H9 (cell line): ENCODE measurements around the gene ARFGEF2. TPM values are rescaled to one million over a fixed set of nuclear protein-coding genes. Genes with fewer than 3 reads are reported as not detected.

ENCODE experiments used
- DNase-seq: peaks from one replicate; pipeline ENCODE4 v3.0.0-alpha.2; 2017
- H2AFZ ChIP-seq: one replicate; pipeline ENCODE4 v1.6.1; 2013; ENCODE audit warnings: mild to moderate bottlenecking, low read length, control low read depth, moderate library complexity
- H2AK5ac ChIP-seq: 2 replicates; pipeline ENCODE4 v1.6.1; 2013; ENCODE audit warnings: low read length, control low read depth, mixed read lengths; ENCODE audit not compliant: insufficient read length
- H2BK120ac ChIP-seq: one replicate; pipeline ENCODE4 v1.6.1; 2013; ENCODE audit warnings: low read depth, mild to moderate bottlenecking, low read length, control low read depth, inconsistent platforms; ENCODE audit not compliant: poor library complexity, severe bottlenecking
- H2BK12ac ChIP-seq: 2 replicates; pipeline ENCODE4 v1.6.1; 2013; ENCODE audit warnings: low read length, control low read depth, mixed read lengths, low read depth; ENCODE audit not compliant: insufficient read length
- H2BK15ac ChIP-seq: 2 replicates; pipeline ENCODE4 v1.6.1; 2013; ENCODE audit warnings: low read depth, low read length, control low read depth
- H2BK20ac ChIP-seq: one replicate; pipeline ENCODE4 v1.6.1; 2013; ENCODE audit warnings: low read depth, mild to moderate bottlenecking, low read length, control low read depth, inconsistent platforms; ENCODE audit not compliant: poor library complexity, severe bottlenecking
- H2BK5ac ChIP-seq: 2 replicates; pipeline ENCODE4 v1.6.1; 2013; ENCODE audit warnings: low read length, control low read depth, mixed read lengths; ENCODE audit not compliant: insufficient read length
- H3K14ac ChIP-seq: 2 replicates; pipeline ENCODE4 v1.6.1; 2013; ENCODE audit warnings: low read length, control low read depth; ENCODE audit not compliant: insufficient read depth
- H3K18ac ChIP-seq: 2 replicates; pipeline ENCODE4 v1.6.1; 2013; ENCODE audit warnings: low read depth, mild to moderate bottlenecking, mixed read lengths, low read length, control low read depth; ENCODE audit not compliant: insufficient read length
- H3K23ac ChIP-seq: 2 replicates; pipeline ENCODE4 v1.6.1; 2013; ENCODE audit warnings: low read length, control low read depth, mixed read lengths, low read depth; ENCODE audit not compliant: insufficient read length
- H3K23me2 ChIP-seq: 2 replicates; pipeline ENCODE4 v1.6.1; 2013; ENCODE audit warnings: low read depth, mild to moderate bottlenecking, mixed read lengths, low read length, control low read depth; ENCODE audit not compliant: insufficient read length, poor library complexity, severe bottlenecking
- H3K27ac ChIP-seq: 2 replicates; pipeline ENCODE4 v1.5.1; 2013; ENCODE audit warnings: low read length, control low read depth, mixed read lengths, low read depth; ENCODE audit not compliant: insufficient read length
- H3K27me3 ChIP-seq: 2 replicates; pipeline ENCODE4 v1.6.1; 2013; ENCODE audit warnings: low read length, control low read depth, inconsistent platforms; ENCODE audit not compliant: insufficient read depth
- H3K4ac ChIP-seq: 2 replicates; pipeline ENCODE4 v1.6.1; 2013; ENCODE audit warnings: low read depth, mild to moderate bottlenecking, control low read depth, inconsistent platforms, low read length, moderate library complexity
- H3K4me1 ChIP-seq: 2 replicates; pipeline ENCODE4 v1.6.1; 2013; ENCODE audit warnings: low read length, control low read depth, inconsistent platforms; ENCODE audit not compliant: insufficient read depth
- H3K4me2 ChIP-seq: 2 replicates; pipeline ENCODE4 v1.6.1; 2013; ENCODE audit warnings: low read length, control low read depth, mixed read lengths; ENCODE audit not compliant: insufficient read length, insufficient read depth
- H3K56ac ChIP-seq: 2 replicates; pipeline ENCODE4 v1.6.1; 2013; ENCODE audit warnings: low read depth, mild to moderate bottlenecking, mixed read lengths, low read length, control low read depth; ENCODE audit not compliant: insufficient read length
- H3K79me1 ChIP-seq: 2 replicates; pipeline ENCODE4 v1.6.1; 2013; ENCODE audit warnings: low read depth, mild to moderate bottlenecking, moderate library complexity, low read length, control low read depth, inconsistent platforms; ENCODE audit not compliant: insufficient read depth, poor library complexity, severe bottlenecking
- H3K79me2 ChIP-seq: 2 replicates; pipeline ENCODE4 v1.6.1; 2013; ENCODE audit warnings: low read length, control low read depth, inconsistent platforms; ENCODE audit not compliant: insufficient read depth
- H3K9ac ChIP-seq: 2 replicates; pipeline ENCODE4 v1.6.1; 2013; ENCODE audit warnings: low read length, control low read depth, mixed read lengths; ENCODE audit not compliant: insufficient read length; ENCODE audit errors: extremely low read depth
- H3K9me3 ChIP-seq: one replicate; pipeline ENCODE4 v1.6.1; 2013; ENCODE audit warnings: low read depth, low read length, inconsistent platforms; ENCODE audit not compliant: control insufficient read depth
- H3T11ph ChIP-seq: one replicate; pipeline ENCODE4 v1.6.1; 2013; ENCODE audit warnings: mild to moderate bottlenecking, low read length, control low read depth, inconsistent platforms
- H4K20me1 ChIP-seq: one replicate; pipeline ENCODE4 v1.6.1; 2013; ENCODE audit not compliant: control insufficient read depth, insufficient read length, insufficient read depth
- H4K5ac ChIP-seq: 2 replicates; pipeline ENCODE4 v1.6.1; 2013; ENCODE audit warnings: low read depth, mild to moderate bottlenecking, mixed read lengths, low read length, control low read depth; ENCODE audit not compliant: insufficient read length
- H4K8ac ChIP-seq: replicated peaks from 2 replicates; pipeline ENCODE4 v1.6.1; 2013; ENCODE audit warnings: low read length, control low read depth, mixed read lengths, low read depth; ENCODE audit not compliant: insufficient read length
- H4K91ac ChIP-seq: 2 replicates; pipeline ENCODE4 v1.6.1; 2013; ENCODE audit warnings: low read depth, mild to moderate bottlenecking, moderate library complexity, mixed read lengths, low read length, control low read depth; ENCODE audit not compliant: insufficient read length
- H3K27ac Mint-ChIP-seq, 3 experiments: 2 replicates in 2 of 3; 3 replicates in 1 of 3; pipeline ENCODE4 v1.8.0; 2020 to 2021; ENCODE audit warnings: mixed read lengths in 3 of 3, mild to moderate bottlenecking in 1 of 3, moderate library complexity in 1 of 3
- H3K27me3 Mint-ChIP-seq: 2 replicates; pipeline ENCODE4 v1.8.0; 2021; ENCODE audit warnings: low read depth, mild to moderate bottlenecking, moderate library complexity, mixed read lengths
- H3K36me3 Mint-ChIP-seq, 3 experiments: 2 replicates in 2 of 3; 3 replicates in 1 of 3; pipeline ENCODE4 v1.8.0; 2020 to 2021; ENCODE audit warnings: low read depth in 3 of 3, mixed read lengths in 3 of 3; ENCODE audit not compliant: insufficient read depth in 1 of 3
- H3K4me1 Mint-ChIP-seq, 2 experiments: 2 replicates each; pipeline ENCODE4 v1.8.0; 2020; ENCODE audit warnings: mixed read lengths in 2 of 2
- H3K4me3 Mint-ChIP-seq, 2 experiments: 2 replicates in 1 of 2; 3 replicates in 1 of 2; pipeline ENCODE4 v1.8.0; 2020 to 2021; ENCODE audit warnings: mild to moderate bottlenecking in 2 of 2, mixed read lengths in 2 of 2, moderate library complexity in 1 of 2
- H3K9me3 Mint-ChIP-seq, 2 experiments: 2 replicates in 1 of 2; 3 replicates in 1 of 2; pipeline ENCODE4 v1.8.0; 2020; ENCODE audit warnings: mild to moderate bottlenecking in 2 of 2, mixed read lengths in 2 of 2, moderate library complexity in 1 of 2
- CTCF ChIP-seq: fragments of 200-600 bp; sonication (generic); conservative IDR thresholded peaks from 3 replicates; pipeline ENCODE4 v1.8.0; 2021; ENCODE audit warnings: antibody characterized with exemption, mild to moderate bottlenecking
- WGBS: extraction: QIAGEN DNeasy Blood & Tissue Kit; methylation state at CpG from one replicate; pipeline ENCODE4 v1.1.7; 2013; ENCODE audit warnings: missing lambda C conversion rate, low lambda C conversion rate, mixed read lengths; ENCODE audit not compliant: insufficient read length; ENCODE audit errors: extremely low coverage; 5-methylcytosine and 5-hydroxymethylcytosine counted together
- total RNA-seq: library from RNA; stranded (reverse); gene quantifications from 2 replicates; pipeline ENCODE4 v1.2.1, GENCODE V29; 2021

Gene ARFGEF2
- total RNA-seq, 1 experiment from 2014 or later: 16.6 TPM

DNA sequence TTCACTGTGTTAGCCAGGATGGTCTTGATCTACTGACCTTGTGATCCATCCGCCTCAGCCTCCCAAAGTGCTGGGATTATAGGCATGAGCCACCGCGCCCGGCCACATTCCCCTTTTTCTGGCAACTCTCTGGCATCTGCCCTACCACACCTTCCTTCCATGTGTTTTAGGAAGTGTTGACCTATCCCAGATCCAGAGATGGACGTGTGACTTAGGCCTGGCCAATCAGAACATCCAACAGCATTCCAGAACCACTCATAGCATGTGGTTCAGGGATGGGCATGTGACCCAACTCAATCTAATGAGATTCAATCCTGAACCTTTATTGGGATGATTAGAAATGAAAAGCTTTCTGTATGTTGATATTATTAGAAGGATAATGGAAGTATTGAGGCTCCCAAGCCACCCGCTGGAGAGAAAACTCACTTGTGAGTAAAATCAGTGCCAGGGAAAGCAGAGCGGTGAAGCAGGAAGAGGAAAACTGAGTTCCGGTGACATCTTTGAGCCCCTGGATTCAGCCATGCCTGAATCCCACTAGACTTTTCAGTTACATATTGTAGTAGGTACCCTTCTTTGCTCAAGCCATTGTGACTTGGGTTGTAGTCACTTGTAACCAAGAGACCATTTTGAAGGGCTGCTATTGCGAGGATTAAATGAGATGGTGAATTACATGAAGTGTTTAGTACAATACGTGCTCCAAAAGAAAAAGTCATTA is 42.8 kb upstream of the ARFGEF2 start:
- Histone ChIP-seq H3K27ac (no peak overlapping the region), H2BK12ac (no peak overlapping the region), H2AFZ (no peak overlapping the region), H2BK120ac (no peak overlapping the region), H2AK5ac (no peak overlapping the region), H4K8ac (no peak overlapping the region), H3K79me1 (no peaks in the 10 kb centered on the region), H3K4me1 (no peaks in the 10 kb centered on the region), H2BK5ac (no peak overlapping the region), H3K4me2 (no peak overlapping the region), H2BK20ac (no peak overlapping the region), H4K91ac (no peak overlapping the region), H3K56ac (no peak overlapping the region), H3K4ac (no peak overlapping the region), H3K27me3 (no peaks in the 10 kb centered on the region), H2BK15ac (no peak overlapping the region), H3K18ac (no peak overlapping the region), H4K20me1 (no peaks in the 10 kb centered on the region), H3K9ac (no peak overlapping the region), H3K14ac (no peak overlapping the region), H4K5ac (no peak overlapping the region), H3K23me2 (no peaks in the 10 kb centered on the region), H3K79me2 (no peaks in the 10 kb centered on the region), H3K9me3 (no peaks in the 10 kb centered on the region), H3T11ph (no peak overlapping the region), H3K23ac (no peak overlapping the region)
- Mint-ChIP-seq H3K9me3 (no peaks in the 10 kb centered on the region), H3K27ac (no peak overlapping the region), H3K36me3 (no peaks in the 10 kb centered on the region), H3K4me1 (peaks cover 4 to 8% of the 10 kb centered on the region in 2 experiments; a peak in 3 of 4 replicates), H3K27me3 (peaks cover 7% of the 10 kb centered on the region), H3K4me3 (no peak overlapping the region)
- WGBS: no CpG with 5 or more reads among the region's 10 CpGs
- TF ChIP-seq CTCF: no peak
- DNase-seq: no peak
